SK-N-SH (cell line): Measurements from ENCODE around the gene PACSIN2. TPM values are rescaled to one million over a fixed set of nuclear protein-coding genes. Genes with fewer than 3 reads are reported as not detected.

ENCODE experiments used
- CTCF ChIA-PET: fragments of 300-600, 350-600 bp; formaldehyde crosslinking; extraction: SDS; loops from one replicate; lab custom pipeline; 2021; lab: Yijun Ruan, JAX
- POLR2A ChIA-PET: fragments of 350-600 bp; sonication (Branson Sonifier 250); formaldehyde crosslinking; extraction: SDS; loops from one replicate; lab custom pipeline; 2020; ENCODE audit warnings: antibody characterized with exemption, inconsistent platforms; lab: Yijun Ruan, JAX
- DNase-seq: peaks from one replicate; pipeline ENCODE4 v3.0.0; 2012
- H2AFZ ChIP-seq: fragments of 200-600 bp; sonication (generic); 2 replicates; pipeline ENCODE4 v1.8.1; 2016; ENCODE audit warnings: antibody characterized with exemption, mild to moderate bottlenecking, low read depth
- H3F3A ChIP-seq: fragments of 200-600 bp; sonication (generic); replicated peaks from 2 replicates; pipeline ENCODE3; 2016; ENCODE audit warnings: antibody characterized with exemption, mild to moderate bottlenecking; ENCODE audit not compliant: insufficient read depth
- H3K27ac ChIP-seq, 2 experiments: fragments of 200-500 bp in 1 of 2; fragments of 200-600 bp in 1 of 2; sonication (Bioruptor generic) in 1 of 2; sonication (generic), shearing (Covaris generic) in 1 of 2; 2 replicates each; pipeline versions ENCODE4 v1.5.1 to v1.6.1; 2014 to 2016; ENCODE audit warnings: low read depth in 2 of 2, inconsistent platforms in 1 of 2, low read length in 1 of 2, mild to moderate bottlenecking in 1 of 2, mixed read lengths in 1 of 2
- H3K27me3 ChIP-seq: fragments of 200-600 bp; sonication (generic), shearing (Covaris generic); 2 replicates; pipeline ENCODE4 v1.6.1; 2016; ENCODE audit warnings: mixed run types; ENCODE audit not compliant: insufficient read depth
- H3K36me3 ChIP-seq, 2 experiments: fragments of 200-500 bp in 1 of 2; fragments of 200-600 bp in 1 of 2; sonication (Bioruptor generic) in 1 of 2; sonication (generic) in 1 of 2; replicated peaks in 1 of 2; 2 replicates each; pipeline versions ENCODE3 to v1.5.1; 2014 to 2016; ENCODE audit warnings: low read length in 1 of 2, mild to moderate bottlenecking in 1 of 2; ENCODE audit not compliant: insufficient read depth in 2 of 2, control insufficient read depth in 1 of 2
- H3K4me1 ChIP-seq, 2 experiments: fragments of 200-500 bp in 1 of 2; fragments of 200-600 bp in 1 of 2; sonication (Bioruptor generic) in 1 of 2; sonication (generic), shearing (Covaris generic) in 1 of 2; 2 replicates each; pipeline versions ENCODE4 v1.5.1 to v1.6.1; 2014 to 2016; ENCODE audit warnings: low read depth in 1 of 2, low read length in 1 of 2, mixed run types in 1 of 2; ENCODE audit not compliant: insufficient read depth in 2 of 2, control insufficient read depth in 1 of 2
- H3K4me2 ChIP-seq: fragments of 200-600 bp; sonication (generic), shearing (Covaris generic); 2 replicates; pipeline ENCODE4 v1.6.1; 2017; ENCODE audit warnings: mixed run types
- H3K4me3 ChIP-seq, 2 experiments: fragments of 200-500 bp in 1 of 2; fragments of 200-600 bp in 1 of 2; sonication (Bioruptor generic) in 1 of 2; sonication (generic), shearing (Covaris generic) in 1 of 2; 2 replicates each; pipeline versions ENCODE4 v1.5.1 to v1.8.1; 2014 to 2016; ENCODE audit warnings: low read depth in 2 of 2, inconsistent platforms in 1 of 2, low read length in 1 of 2, mild to moderate bottlenecking in 1 of 2, mixed read lengths in 1 of 2, moderate library complexity in 1 of 2
- H3K79me2 ChIP-seq: fragments of 200-600 bp; sonication (generic); 2 replicates; pipeline ENCODE4 v1.8.1; 2017; ENCODE audit warnings: mild to moderate bottlenecking; ENCODE audit not compliant: insufficient read depth
- H3K9ac ChIP-seq: fragments of 200-600 bp; sonication (generic); 2 replicates; pipeline ENCODE4 v1.6.1; 2017; ENCODE audit warnings: mixed run types
- H3K9me2 ChIP-seq: fragments of 200-600 bp; sonication (generic); 2 replicates; pipeline ENCODE4 v1.6.1; 2017; ENCODE audit warnings: mixed run types
- H3K9me3 ChIP-seq: fragments of 200-600 bp; sonication (generic); 2 replicates; pipeline ENCODE4 v1.6.1; 2017; ENCODE audit warnings: mixed run types, mild to moderate bottlenecking, moderate library complexity
- H4K20me1 ChIP-seq: fragments of 200-600 bp; sonication (generic); 2 replicates; pipeline ENCODE4 v1.6.1; 2017; ENCODE audit warnings: mild to moderate bottlenecking, mixed run types; ENCODE audit not compliant: insufficient read depth
- CHD2 ChIP-seq: fragments of 150-350 bp; IDR thresholded peaks from 2 replicates; pipeline ENCODE4 v1.6.1; 2018; ENCODE audit warnings: low read length; ENCODE audit not compliant: partially characterized antibody
- EP300 ChIP-seq, 2 experiments: IDR thresholded peaks; 2 replicates each; pipeline versions ENCODE4 v1.4.0 to v1.6.1; 2012; ENCODE audit warnings: borderline replicate concordance in 1 of 2, low read depth in 1 of 2, low read length in 1 of 2
- FOXJ3 ChIP-seq: sonication (generic); formaldehyde crosslinking; IDR thresholded peaks from 2 replicates; pipeline ENCODE4 v1.5.1; 2020; ENCODE audit warnings: mild to moderate bottlenecking, missing genetic modification reagents
- JUND ChIP-seq: IDR thresholded peaks from 2 replicates; pipeline ENCODE4 v1.4.0; 2012
- POLR2AphosphoS5 ChIP-seq: IDR thresholded peaks from 2 replicates; pipeline ENCODE4 v1.6.1; 2012; ENCODE audit warnings: low read depth, low read length
- RCOR1 ChIP-seq: fragments of 150-350 bp; IDR thresholded peaks from 2 replicates; pipeline ENCODE4 v1.6.1; 2017; ENCODE audit warnings: antibody characterized with exemption, low read length
- RFX5 ChIP-seq: IDR thresholded peaks from 2 replicates; pipeline ENCODE4 v1.6.1; 2012; ENCODE audit warnings: mild to moderate bottlenecking, improper control_type of control experiment, low read length
- RXRA ChIP-seq: IDR thresholded peaks from 2 replicates; pipeline ENCODE4 v1.4.0; 2012; ENCODE audit warnings: low read depth, mild to moderate bottlenecking, borderline replicate concordance
- SMC3 ChIP-seq: IDR thresholded peaks from 2 replicates; pipeline ENCODE4 v1.6.1; 2012; ENCODE audit warnings: low read depth, low read length, improper control_type of control experiment
- TEAD4 ChIP-seq: IDR thresholded peaks from 2 replicates; pipeline ENCODE4 v1.4.0; 2012; ENCODE audit warnings: mild to moderate bottlenecking, borderline replicate concordance; ENCODE audit not compliant: insufficient read depth
- USF1 ChIP-seq: IDR thresholded peaks from 2 replicates; pipeline ENCODE4 v1.4.0; 2012; ENCODE audit warnings: low read depth, borderline replicate concordance
- YY1 ChIP-seq: IDR thresholded peaks from 2 replicates; pipeline ENCODE4 v1.4.0; 2012; ENCODE audit warnings: low read depth, mild to moderate bottlenecking
- ZBTB33 ChIP-seq: IDR thresholded peaks from 2 replicates; pipeline ENCODE4 v1.4.0; 2012; ENCODE audit warnings: low read depth, borderline replicate concordance
- WGBS: methylation state at CpG from one replicate; pipeline ENCODE4 v1.1.6; 2017; ENCODE audit warnings: low lambda C conversion rate; 5-methylcytosine and 5-hydroxymethylcytosine counted together
- polyA plus RNA-seq, 3 experiments: library from polyadenylated mRNA; depleted of rRNA; stranded (reverse); fragments of >200 nt; gene quantifications; 2 replicates each; pipeline ENCODE4 v1.2.3, GENCODE V29; 2012

Gene PACSIN2
- polyA plus RNA-seq, 1 of the 3 experiments (the other 2 are of a cell fraction) = 60.5 TPM

- no peak overlapping the region for H3K9ac ChIP-seq
- no peaks in the 10 kb centered on the region for H3K27me3 ChIP-seq
- no peak overlapping the region for H2AFZ ChIP-seq
- no peaks in the 10 kb centered on the region for H3K79me2 ChIP-seq
- no peaks in the 10 kb centered on the region for H3K9me3 ChIP-seq
- CTCF ChIA-PET = interaction anchor here (0.9 to 2.2 kb wide), 5 partner anchors 26 to 160 kb away, joined by 3 to 10 read pairs (median 5); partner anchors contain the start of gene PACSIN2
- no peak overlapping the region for H3K4me3 ChIP-seq
- no peaks in the 10 kb centered on the region for H3K36me3 ChIP-seq
- H3K9me2 ChIP-seq = no peaks in the 10 kb centered on the region
- peaks cover 0 to 2% of the 10 kb centered on the region in 2 experiments; a peak in 1 of 4 replicates for H3K4me1 ChIP-seq
- peaks cover 4% of the 10 kb centered on the region for H3F3A ChIP-seq
- no peak overlapping the region for H3K27ac ChIP-seq
- no peak overlapping the region for H3K4me2 ChIP-seq
- WGBS = 100% methylated on average over 1 of the region's 16 CpGs
- no peak for TF ChIP-seq EP300 (IDR thresholded peaks at IDR 0.05; ENCODE audit: borderline replicate concordance in 1 of 2, low read depth in 1 of 2, low read length in 1 of 2)
- no peak for TF ChIP-seq SMC3
- TF ChIP-seq RXRA = no peak
- no peak for TF ChIP-seq JUND
- TF ChIP-seq ZBTB33 = no peak
- no peak for TF ChIP-seq USF1
- no peak for TF ChIP-seq YY1
- no peak for TF ChIP-seq RFX5
- no peak for TF ChIP-seq CHD2
- TF ChIP-seq FOXJ3 (CRISPR knock-in tag) = no peak
- no peak for TF ChIP-seq RCOR1
- no peak for DNase-seq
- POLR2A ChIA-PET = no interaction called here
- H4K20me1 ChIP-seq = no peaks in the 10 kb centered on the region
These were observed 146.1 kb downstream of the PACSIN2 start for GRCh38 chr22:42868751-42869251.

- Histone ChIP-seq H3K27me3 (no peaks in the 10 kb centered on the region), H3K79me2 (no peaks in the 10 kb centered on the region), H3K9ac (no peak overlapping the region), H2AFZ (no peak overlapping the region), H3K27ac (no peak overlapping the region), H4K20me1 (no peaks in the 10 kb centered on the region), H3K9me3 (no peaks in the 10 kb centered on the region), H3K9me2 (no peaks in the 10 kb centered on the region), H3K4me2 (no peak overlapping the region), H3K4me3 (no peak overlapping the region), H3K4me1 (peaks cover 0 to 2% of the 10 kb centered on the region in 2 experiments; a peak in 1 of 4 replicates), H3F3A (peaks cover 5% of the 10 kb centered on the region), H3K36me3 (no peaks in the 10 kb centered on the region)
- POLR2A ChIA-PET = no interaction called here
- 97% methylated on average over 6 of the region's 7 CpGs for WGBS
- TF ChIP-seq POLR2AphosphoS5 (no peak), TEAD4 (no peak)
- CTCF ChIA-PET = interaction anchor here (2.1 to 2.6 kb wide), 2 partner anchors 168 to 224 kb away, joined by 7 to 15 read pairs; no protein-coding TSS in a partner anchor
- no peak for DNase-seq
These were observed 148.8 kb downstream of the PACSIN2 start for GRCh38 chr22:42866100-42866499.
